Astrocyte of the cerebellum (primary cell): ENCODE data around the gene HOOK1.

Experiments
- DNase-seq: peaks from one replicate; pipeline ENCODE4 v3.0.0-alpha.2; 2011; ENCODE audit warnings: low read depth
- H3K4me3 ChIP-seq: 2 replicates; pipeline ENCODE4 v1.5.1; 2011; ENCODE audit warnings: mild to moderate bottlenecking, low read depth, low read length, moderate library complexity
- in situ Hi-C: cut with HindIII; loops from 2 replicates; pipeline ENCODE4 v1.10.0; 2017; ENCODE audit warnings: low sequenced_read_pairs
- TF ChIP-seq, protein P1 (sequence below): IDR thresholded peaks from 2 replicates; pipeline ENCODE4 v1.5.1; 2012; ENCODE audit warnings: low read length, low read depth, moderate library complexity, mild to moderate bottlenecking; ENCODE audit errors: missing control alignments

The HOOK1 gene

DNA sequence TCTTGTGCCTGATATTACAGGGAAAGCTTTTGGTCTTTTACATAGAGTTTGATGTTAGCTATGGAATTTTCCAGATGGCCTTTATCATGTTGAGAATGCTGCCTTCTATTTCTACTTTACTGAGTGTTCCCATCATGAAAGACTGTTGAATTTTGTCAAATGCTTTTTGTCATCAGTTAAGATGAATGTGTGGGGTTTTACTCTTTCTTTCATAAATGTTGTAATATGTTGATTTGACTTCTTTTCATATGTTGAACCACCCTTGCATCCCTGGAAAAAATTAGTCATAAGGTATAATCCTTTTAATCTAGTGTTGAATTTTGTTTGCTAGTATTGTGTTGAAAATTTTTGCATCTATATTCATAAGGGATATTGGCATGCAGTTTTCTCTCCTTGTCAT is 16.1 kb upstream of the HOOK1 start:
- TF ChIP-seq, protein P1, sequence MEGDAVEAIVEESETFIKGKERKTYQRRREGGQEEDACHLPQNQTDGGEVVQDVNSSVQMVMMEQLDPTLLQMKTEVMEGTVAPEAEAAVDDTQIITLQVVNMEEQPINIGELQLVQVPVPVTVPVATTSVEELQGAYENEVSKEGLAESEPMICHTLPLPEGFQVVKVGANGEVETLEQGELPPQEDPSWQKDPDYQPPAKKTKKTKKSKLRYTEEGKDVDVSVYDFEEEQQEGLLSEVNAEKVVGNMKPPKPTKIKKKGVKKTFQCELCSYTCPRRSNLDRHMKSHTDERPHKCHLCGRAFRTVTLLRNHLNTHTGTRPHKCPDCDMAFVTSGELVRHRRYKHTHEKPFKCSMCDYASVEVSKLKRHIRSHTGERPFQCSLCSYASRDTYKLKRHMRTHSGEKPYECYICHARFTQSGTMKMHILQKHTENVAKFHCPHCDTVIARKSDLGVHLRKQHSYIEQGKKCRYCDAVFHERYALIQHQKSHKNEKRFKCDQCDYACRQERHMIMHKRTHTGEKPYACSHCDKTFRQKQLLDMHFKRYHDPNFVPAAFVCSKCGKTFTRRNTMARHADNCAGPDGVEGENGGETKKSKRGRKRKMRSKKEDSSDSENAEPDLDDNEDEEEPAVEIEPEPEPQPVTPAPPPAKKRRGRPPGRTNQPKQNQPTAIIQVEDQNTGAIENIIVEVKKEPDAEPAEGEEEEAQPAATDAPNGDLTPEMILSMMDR: no peak
- DNase-seq: no peak
- in situ Hi-C loops: no loop called here
- no peak overlapping the region for H3K4me3 ChIP-seq

DNA sequence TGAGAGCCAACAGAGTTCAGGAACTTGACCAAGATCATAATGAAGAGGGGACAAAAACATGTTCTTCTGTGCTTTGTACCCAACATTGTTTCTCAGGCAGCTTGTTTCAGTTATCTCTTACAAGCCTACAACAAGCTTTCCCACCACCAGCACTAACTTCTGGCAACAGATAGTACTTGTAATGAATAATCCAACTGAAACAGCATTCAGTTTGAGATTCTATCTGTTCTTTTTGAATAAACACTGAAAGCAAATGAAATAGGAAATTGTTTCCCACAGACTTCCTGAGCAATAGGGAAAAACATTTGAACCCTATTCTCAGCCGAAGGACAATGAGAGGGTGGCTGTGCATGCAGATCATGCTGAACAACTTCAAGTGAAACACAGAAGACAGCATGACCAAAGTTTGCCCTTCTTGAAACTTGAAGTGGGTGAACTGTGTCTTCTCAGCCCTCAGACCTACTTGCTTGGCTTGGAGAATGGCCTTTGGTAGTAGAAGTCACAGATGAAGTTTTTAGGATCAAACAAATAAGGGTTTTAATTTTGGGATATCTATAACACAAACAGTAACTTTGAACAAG is 11.2 kb upstream of the HOOK1 start:
- DNase-seq: no peak
- in situ Hi-C loops: no loop called here
- TF ChIP-seq, protein P1: no peak

DNA sequence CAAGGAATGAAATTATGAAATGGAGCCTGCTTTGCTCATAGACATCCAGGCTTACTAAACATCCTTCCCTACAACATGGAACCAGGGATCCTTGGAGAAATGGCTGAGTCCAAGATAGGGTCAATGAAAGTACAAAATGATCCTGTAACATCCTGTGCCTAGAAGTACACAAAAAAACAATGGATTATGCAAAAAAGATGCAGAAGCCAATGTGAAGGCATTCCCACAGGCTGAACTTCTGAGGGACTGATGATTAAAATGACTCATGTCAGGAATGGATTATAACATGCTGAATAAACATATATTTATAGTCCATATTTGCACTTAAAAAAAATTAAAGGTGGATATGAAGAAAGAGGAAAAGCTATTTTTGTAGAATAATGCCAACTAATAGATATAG is 10.4 kb upstream of the HOOK1 start:
- in situ Hi-C loops: no loop called here
- H3K4me3 ChIP-seq: no peak overlapping the region
- DNase-seq: no peak
- TF ChIP-seq, protein P1: no peak

More for the DNA sequence above, 11.2 kb upstream of the HOOK1 start:
- no peak overlapping the region for H3K4me3 ChIP-seq

DNA sequence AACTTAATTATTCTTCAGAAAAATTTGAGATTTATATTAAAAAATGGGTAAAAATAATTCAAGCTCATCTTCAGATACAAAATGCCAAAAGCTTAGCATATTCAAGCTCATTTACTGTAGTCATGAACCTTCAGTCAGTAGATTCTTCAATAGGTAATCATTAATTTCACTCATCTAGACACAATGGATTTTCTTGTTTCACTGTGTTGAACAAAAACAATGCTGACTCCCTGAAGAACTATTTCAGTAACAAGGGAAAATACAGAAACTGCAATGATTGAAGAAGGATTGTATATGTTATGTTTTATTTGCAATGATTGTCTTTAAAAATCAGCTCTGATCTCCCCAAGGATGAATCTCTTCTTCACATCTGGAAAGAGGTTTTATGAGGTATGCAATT is 9.2 kb upstream of the HOOK1 start:
- no peak overlapping the region for H3K4me3 ChIP-seq
- in situ Hi-C loops: no loop called here
- TF ChIP-seq, protein P1: no peak
- no peak for DNase-seq

DNA sequence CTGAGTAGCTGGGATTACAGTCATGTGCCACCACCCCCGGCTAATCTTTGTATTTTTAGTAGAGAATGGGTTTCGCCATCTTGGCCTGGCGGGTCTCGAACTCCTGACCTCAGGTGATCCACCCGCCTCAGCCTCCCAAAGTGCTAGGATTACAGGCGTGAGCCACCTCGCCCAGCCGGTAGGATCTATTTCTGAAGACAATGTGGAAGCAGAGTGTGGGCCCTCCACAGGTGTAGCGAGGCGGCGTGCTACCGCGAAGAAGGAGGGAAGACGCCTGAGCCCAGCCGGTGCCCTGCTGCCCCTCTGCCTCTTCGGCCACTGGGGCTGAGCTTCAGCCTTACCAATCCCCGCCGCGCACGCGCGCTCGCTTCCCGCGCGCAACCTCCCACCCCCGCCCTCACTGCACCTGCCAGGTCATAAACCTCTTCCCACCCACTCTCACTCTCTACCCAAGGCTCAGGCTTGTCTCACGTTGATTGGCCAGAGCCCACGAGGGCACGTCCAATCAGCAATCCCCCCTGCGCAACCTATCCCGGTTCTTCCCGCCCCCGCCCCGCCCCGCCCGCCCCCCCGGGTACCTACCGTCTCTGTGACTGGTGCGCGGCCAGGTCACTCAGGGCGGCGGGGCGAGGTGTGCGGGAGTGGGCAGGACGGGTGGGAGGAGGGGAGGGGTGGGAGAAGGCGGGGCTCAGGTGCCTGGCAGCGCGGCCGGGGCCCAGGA is 409 bp upstream of the HOOK1 start:
- no peak for DNase-seq
- in situ Hi-C loops: no loop called here
- TF ChIP-seq, protein P1: no peak
- peak overlapping the region; percentile 32 for H3K4me3 ChIP-seq

DNA sequence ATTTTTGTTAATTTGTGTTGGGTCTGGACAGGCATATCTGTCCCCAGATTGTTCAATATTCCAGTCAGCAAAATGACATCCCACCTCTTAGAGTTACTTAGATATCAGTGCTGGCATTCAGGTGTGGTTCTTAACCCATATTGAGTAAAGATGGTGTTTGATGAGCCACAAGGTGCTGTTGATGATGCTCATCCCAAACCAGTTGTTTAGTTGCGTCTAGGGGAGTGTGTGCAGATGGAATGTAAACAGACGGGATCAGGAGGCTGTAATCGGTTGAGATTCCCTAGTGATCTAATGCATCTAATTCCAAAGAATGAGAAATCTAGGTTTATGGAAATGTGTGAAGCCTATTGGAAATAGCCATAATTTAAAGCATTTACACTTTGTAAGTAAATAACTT is 1.1 kb downstream of the HOOK1 start:
- in situ Hi-C loops: no loop called here
- TF ChIP-seq, protein P1: no peak
- no peak overlapping the region for H3K4me3 ChIP-seq
- DNase-seq: no peak
